ENCODE data around the gene TAF3.

TAF3 gene

DNA sequence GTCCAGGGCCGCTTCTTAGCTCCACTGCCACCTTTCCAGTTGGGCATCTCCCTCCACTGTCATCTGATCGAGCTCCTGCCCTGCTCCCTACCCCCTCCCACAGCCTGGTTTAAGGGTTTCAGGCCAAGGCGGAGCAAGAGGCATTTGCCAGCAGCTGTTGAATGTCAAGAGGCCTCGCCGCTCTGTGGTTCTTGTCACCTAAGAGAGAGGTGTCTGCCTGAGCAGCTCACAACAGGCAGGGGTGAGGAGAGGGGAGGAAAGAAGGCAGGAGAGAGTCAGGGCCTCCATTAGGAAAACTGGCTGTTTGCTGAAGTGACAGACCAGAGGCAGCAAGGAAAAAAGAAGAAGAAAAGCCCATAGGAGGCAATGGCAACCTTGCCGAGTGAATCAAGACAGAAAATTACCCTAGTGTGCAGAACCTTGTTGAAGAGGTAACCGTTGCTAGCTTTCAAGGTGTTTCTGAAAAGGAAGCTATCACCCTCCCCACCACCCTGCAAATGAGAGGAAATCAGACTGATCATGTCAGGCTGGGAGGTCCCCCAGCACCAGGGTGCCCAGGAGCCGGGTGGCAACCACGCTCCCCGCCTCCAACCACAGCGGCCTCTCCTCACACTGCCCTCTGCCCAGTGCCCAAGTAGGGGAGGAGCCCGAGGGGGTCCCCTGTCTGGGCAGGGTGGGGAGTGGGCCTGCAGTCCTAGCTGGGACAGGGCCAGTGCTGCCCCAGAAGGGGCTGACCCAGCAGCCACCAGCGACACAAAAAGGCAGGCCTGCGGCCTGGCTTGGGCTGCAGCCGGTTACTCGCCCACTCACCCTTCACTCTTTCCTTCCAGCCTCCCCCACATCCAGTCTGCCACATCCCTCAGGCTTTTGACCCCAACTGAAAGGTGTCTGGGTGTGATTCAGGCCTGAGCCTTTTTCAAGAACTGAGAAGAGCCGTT lies 243.2 kb downstream of the TAF3 start:
- no peak overlapping the region for H3K4me3 ChIP-seq
- DNase-seq (ENCODE audit: low spot score) = no peak
- no peak for TF ChIP-seq CTCF (IDR thresholded peaks at IDR 0.05)
- H3K27ac ChIP-seq = no peak overlapping the region

- no peak overlapping the region for H3K4me3 ChIP-seq
- H3K27ac ChIP-seq = no peak overlapping the region
- TF ChIP-seq CTCF (IDR thresholded peaks at IDR 0.05) = no peak
- DNase-seq (ENCODE audit: low spot score) = no peak
Measured at GRCh38 chr10:8063128-8063908, 245.0 kb downstream of the TAF3 start.

- no peak overlapping the region for H3K27ac ChIP-seq
- no peak for DNase-seq (ENCODE audit: low spot score)
- H3K4me3 ChIP-seq = no peak overlapping the region
- TF ChIP-seq CTCF (IDR thresholded peaks at IDR 0.05) = no peak
Measured at GRCh38 chr10:8063935-8064334, 245.6 kb downstream of the TAF3 start.

GRCh38 chr10:8064436-8064835 lies 246.1 kb downstream of the TAF3 start:
- Histone ChIP-seq H3K27ac (no peak overlapping the region), H3K4me3 (no peak overlapping the region)
- DNase-seq (ENCODE audit: low spot score) = no peak
- TF ChIP-seq CTCF (IDR thresholded peaks at IDR 0.05) = no peak

- TF ChIP-seq CTCF (IDR thresholded peaks at IDR 0.05) = no peak
- Histone ChIP-seq H3K4me3 (no peak overlapping the region), H3K27ac (no peak overlapping the region)
- DNase-seq (ENCODE audit: low spot score) = no peak
Measured at GRCh38 chr10:8065651-8066050, 247.3 kb downstream of the TAF3 start.

DNA sequence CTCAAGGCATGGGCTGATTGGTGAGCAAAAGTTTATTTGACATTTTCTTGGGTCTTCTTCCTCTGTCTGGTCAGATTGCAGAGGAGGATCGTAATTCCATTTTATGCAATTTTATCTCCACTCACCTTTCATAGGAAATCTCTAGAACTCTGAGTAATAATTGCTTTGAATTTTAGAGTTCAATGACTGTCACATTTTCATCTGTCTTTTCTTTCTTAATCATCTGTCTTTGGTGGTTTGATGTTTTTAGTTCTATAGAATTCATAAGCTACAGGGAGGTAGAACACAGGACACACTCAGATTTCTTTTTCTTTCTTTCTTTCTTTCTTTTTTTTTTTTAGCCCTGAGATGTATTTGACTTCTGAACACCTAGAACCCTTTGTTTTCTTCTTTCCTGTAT lies 247.8 kb downstream of the TAF3 start:
- Histone ChIP-seq H3K4me3 (no peak overlapping the region), H3K27ac (no peak overlapping the region)
- no peak for DNase-seq (ENCODE audit: low spot score)
- no peak for TF ChIP-seq CTCF (IDR thresholded peaks at IDR 0.05)

Data from coronary artery (tissue), 2 donors.